KOPT-K1 (cell line): ENCODE measurements around the gene SPATA32.
A peak's percentile ranks its signal among the peaks of the same experiment; 100 is the strongest.
"Not testable (repeated sequence)": the region's sequence is repeated elsewhere in the genome, so short reads cannot be mapped to it uniquely, and the experiment has no call there.

Experiments
- H3K27ac ChIP-seq: fragments of 200-600 bp; sonication (generic); 2 replicates; pipeline ENCODE4 v1.5.1; 2016; ENCODE audit warnings: antibody characterized with exemption, mild to moderate bottlenecking, low read depth, low read length; ENCODE audit not compliant: poor library complexity, severe bottlenecking
- H3K36me3 ChIP-seq: fragments of 200-600 bp; sonication (generic); 2 replicates; pipeline ENCODE4 v1.5.1; 2017; ENCODE audit warnings: antibody characterized with exemption, mild to moderate bottlenecking, low read length, moderate library complexity; ENCODE audit not compliant: insufficient read depth
- H3K9me3 ChIP-seq: fragments of 200-600 bp; sonication (generic); 2 replicates; pipeline ENCODE4 v1.5.1; 2017; ENCODE audit warnings: antibody characterized with exemption, low read length, mild to moderate bottlenecking; ENCODE audit not compliant: insufficient read depth, poor library complexity, severe bottlenecking

The SPATA32 gene

GRCh38 chr17:45261577-45262515 is at the start of gene SPATA32:
TSS of gene SPATA32 (minus strand) at chr17:45262094. CDS start at chr17:45262016, 78 bp downstream.
- Histone ChIP-seq H3K36me3 (peaks cover 58% of the 10 kb centered on the region), H3K9me3 (no peaks in the 10 kb centered on the region), H3K27ac (no peak within 1 kb of the TSS)

- peaks cover 39% of the 10 kb centered on the region for H3K36me3 ChIP-seq
- H3K9me3 ChIP-seq, result no peaks in the 10 kb centered on the region
- peak overlapping the region; percentile 84 for H3K27ac ChIP-seq
Observed at GRCh38 chr17:45311401-45311759, 49.5 kb upstream of the SPATA32 start.

GRCh38 chr17:45310380-45311324 is 48.8 kb upstream of the SPATA32 start:
- Histone ChIP-seq H3K36me3 (peaks cover 47% of the 10 kb centered on the region), H3K9me3 (no peaks in the 10 kb centered on the region), H3K27ac (peak overlapping the region; percentile 84)

GRCh38 chr17:45309400-45309799 is 47.5 kb upstream of the SPATA32 start:
- H3K36me3 ChIP-seq, result peaks cover 54% of the 10 kb centered on the region
- no peaks in the 10 kb centered on the region for H3K9me3 ChIP-seq
- H3K27ac ChIP-seq, result no peak overlapping the region

GRCh38 chr17:45308840-45309239 is 46.9 kb upstream of the SPATA32 start:
- H3K27ac ChIP-seq, result no peak overlapping the region
- no peaks in the 10 kb centered on the region for H3K9me3 ChIP-seq
- H3K36me3 ChIP-seq, result peaks cover 59% of the 10 kb centered on the region

- H3K36me3 ChIP-seq, result peaks cover 59% of the 10 kb centered on the region
- no peaks in the 10 kb centered on the region for H3K9me3 ChIP-seq
- H3K27ac ChIP-seq, result no peak overlapping the region
Observed at GRCh38 chr17:45308016-45308365, 46.1 kb upstream of the SPATA32 start.

GRCh38 chr17:45307290-45308015 is 45.6 kb upstream of the SPATA32 start:
- H3K27ac ChIP-seq, result no peak overlapping the region
- H3K9me3 ChIP-seq, result no peaks in the 10 kb centered on the region
- peaks cover 59% of the 10 kb centered on the region for H3K36me3 ChIP-seq

- Histone ChIP-seq H3K9me3 (no peaks in the 10 kb centered on the region), H3K27ac (no peak overlapping the region), H3K36me3 (peaks cover 59% of the 10 kb centered on the region)
Observed at GRCh38 chr17:45306623-45307022, 44.7 kb upstream of the SPATA32 start.

GRCh38 chr17:45306094-45306493 is 44.2 kb upstream of the SPATA32 start:
- Histone ChIP-seq H3K36me3 (peaks cover 54% of the 10 kb centered on the region), H3K27ac (no peak overlapping the region), H3K9me3 (no peaks in the 10 kb centered on the region)

GRCh38 chr17:45305530-45306087 is 43.7 kb upstream of the SPATA32 start:
- H3K9me3 ChIP-seq, result no peaks in the 10 kb centered on the region
- H3K36me3 ChIP-seq, result peaks cover 50% of the 10 kb centered on the region
- no peak overlapping the region for H3K27ac ChIP-seq

- H3K27ac ChIP-seq, result peak overlapping the region; percentile 41
- H3K9me3 ChIP-seq, result no peaks in the 10 kb centered on the region
- peaks cover 32% of the 10 kb centered on the region for H3K36me3 ChIP-seq
Observed at GRCh38 chr17:45302649-45303173, 40.8 kb upstream of the SPATA32 start.

GRCh38 chr17:45302220-45302619 is 40.3 kb upstream of the SPATA32 start:
- Histone ChIP-seq H3K27ac (peak overlapping the region; percentile 41), H3K36me3 (peaks cover 28% of the 10 kb centered on the region)
- H3K9me3 ChIP-seq, result not testable (repeated sequence)

GRCh38 chr17:45301674-45302073 is 39.8 kb upstream of the SPATA32 start:
- no peak overlapping the region for H3K27ac ChIP-seq
- H3K9me3 ChIP-seq, result no peaks in the 10 kb centered on the region
- peaks cover 28% of the 10 kb centered on the region for H3K36me3 ChIP-seq

- Histone ChIP-seq H3K36me3 (peaks cover 23% of the 10 kb centered on the region), H3K9me3 (no peaks in the 10 kb centered on the region), H3K27ac (no peak overlapping the region)
Observed at GRCh38 chr17:45300060-45300751, 38.3 kb upstream of the SPATA32 start.
